ENCODE data around the gene POU5F2.

The POU5F2 gene

GRCh38 chr5:93715761-93716160, 25.6 kb downstream of the POU5F2 start:
- no peak for DNase-seq (ENCODE audit: low read depth)

GRCh38 chr5:93715327-93715726, 26.1 kb downstream of the POU5F2 start:
- DNase-seq (ENCODE audit: low read depth) = no peak

- DNase-seq (ENCODE audit: low read depth) = no peak
Measured at GRCh38 chr5:93708442-93708841, 33.0 kb downstream of the POU5F2 start.

- DNase-seq (ENCODE audit: low read depth) = no peak
Measured at GRCh38 chr5:93705896-93706295, 35.5 kb downstream of the POU5F2 start.

- DNase-seq (ENCODE audit: low read depth) = no peak
Measured at GRCh38 chr5:93704996-93705395, 36.4 kb downstream of the POU5F2 start.

- DNase-seq (ENCODE audit: low read depth) = no peak
Measured at GRCh38 chr5:93691997-93692396, 49.4 kb downstream of the POU5F2 start.

Measured in activated T-helper 9 cell treated with anti-CD3 and anti-CD28 coated beads, Interleukin-2, amount 50 U/mL, for 16 hours (primary cell).